MCF 10A (cell line): Measurements from ENCODE around the gene ATF6B. TPM values are rescaled to one million over a fixed set of nuclear protein-coding genes. Genes with fewer than 3 reads are reported as not detected.

Experiments used
- BruUV-seq: library from RNA; stranded (reverse); fragments of 400-500 nt; replicated peaks from 2 replicates; lab custom pipeline; 2021; lab: Mats Ljungman, UMichigan
- CTCF ChIA-PET: fragments of 300-600 bp; sonication (Branson Sonifier 250); formaldehyde crosslinking; extraction: SDS; loops from one replicate; lab custom pipeline; 2021; ENCODE audit warnings: antibody characterized with exemption, inconsistent platforms; lab: Yijun Ruan, JAX
- POLR2A ChIA-PET: fragments of 300-600, 350-650 bp; sonication (Branson Sonifier 250); formaldehyde crosslinking; extraction: SDS; loops from one replicate; lab custom pipeline; 2020; ENCODE audit warnings: antibody characterized with exemption, inconsistent platforms; lab: Yijun Ruan, JAX
- DNase-seq: peaks from one replicate; pipeline ENCODE4 v3.0.0-alpha.2; 2018; ENCODE audit not compliant: unreplicated experiment
- H3K27ac Mint-ChIP-seq: one replicate; pipeline ENCODE4 v1.8.0; 2022; ENCODE audit warnings: mild to moderate bottlenecking, low read depth, mixed read lengths; ENCODE audit not compliant: unreplicated experiment
- H3K27me3 Mint-ChIP-seq: one replicate; pipeline ENCODE4 v1.8.0; 2022; ENCODE audit warnings: mixed read lengths; ENCODE audit not compliant: insufficient read depth, unreplicated experiment
- H3K36me3 Mint-ChIP-seq: one replicate; pipeline ENCODE4 v1.8.0; 2022; ENCODE audit warnings: mild to moderate bottlenecking, moderate library complexity, mixed read lengths; ENCODE audit not compliant: insufficient read depth, unreplicated experiment
- H3K4me1 Mint-ChIP-seq: one replicate; pipeline ENCODE4 v1.8.0; 2022; ENCODE audit warnings: mixed read lengths; ENCODE audit not compliant: insufficient read depth, unreplicated experiment
- H3K4me3 Mint-ChIP-seq: one replicate; pipeline ENCODE4 v1.8.0; 2022; ENCODE audit warnings: mild to moderate bottlenecking, moderate library complexity, mixed read lengths; ENCODE audit not compliant: unreplicated experiment
- H3K9me3 Mint-ChIP-seq: one replicate; pipeline ENCODE4 v1.8.0; 2022; ENCODE audit warnings: mixed read lengths; ENCODE audit not compliant: unreplicated experiment
- CTCF ChIP-seq: fragments of 200-600 bp; IDR thresholded peaks from one replicate; pipeline ENCODE4 v1.8.0; 2022; ENCODE audit warnings: antibody characterized with exemption, mild to moderate bottlenecking; ENCODE audit not compliant: unreplicated experiment
- intact Hi-C: fragments of 100-400 bp; cut with micrococcal nuclease; formaldehyde crosslinking; loops from 2 replicates; pipeline ENCODE4 v1.14.1; 2022
- total RNA-seq: library from RNA; stranded (reverse); gene quantifications from 2 replicates; pipeline ENCODE4 v1.2.3, GENCODE V29; 2022

Gene ATF6B
- total RNA-seq, 1 experiment from 2014 or later: 65.6 TPM

DNA sequence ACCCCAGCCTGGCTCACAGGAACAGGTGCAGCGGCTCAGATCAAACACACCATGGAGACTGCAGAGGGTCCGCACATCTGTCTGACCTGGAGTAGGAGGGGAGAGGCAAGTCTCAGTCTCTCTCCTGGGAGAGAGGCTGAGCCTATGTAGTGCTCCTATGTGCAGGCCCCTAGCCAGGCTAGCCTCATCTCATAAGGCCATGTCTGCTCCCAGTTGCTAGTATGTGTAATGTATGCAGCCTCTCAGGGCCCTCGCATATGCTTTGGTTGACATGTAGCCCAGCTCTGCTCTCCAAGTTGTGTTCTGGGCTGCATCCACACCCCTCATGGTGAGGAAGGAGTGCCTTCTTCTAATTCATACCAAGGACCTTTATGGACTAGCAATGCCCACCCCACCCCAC, 30.7 kb downstream of the ATF6B start:
- BruUV-seq: no TSS peak
- POLR2A ChIA-PET: no interaction called here
- no peaks in the 10 kb centered on the region for H3K36me3 Mint-ChIP-seq
- no peak for TF ChIP-seq CTCF
- H3K4me3 Mint-ChIP-seq: no peak overlapping the region
- H3K4me1 Mint-ChIP-seq: peaks cover 10% of the 10 kb centered on the region
- H3K27ac Mint-ChIP-seq: no peak overlapping the region
- CTCF ChIA-PET: no interaction called here
- H3K9me3 Mint-ChIP-seq: no peaks in the 10 kb centered on the region
- intact Hi-C loops: no loop called here
- DNase-seq: no peak
- H3K27me3 Mint-ChIP-seq: peaks cover 41% of the 10 kb centered on the region

- H3K4me3 Mint-ChIP-seq: no peak overlapping the region
Measured at GRCh38 chr6:32096394-32097258, 31.4 kb downstream of the ATF6B start.

GRCh38 chr6:32096087-32096393, 32.0 kb downstream of the ATF6B start:
- no TSS peak for BruUV-seq
- CTCF ChIA-PET: interaction anchor here (0.6 kb wide), 1 partner anchor 8 kb away, joined by 3 read pairs; no protein-coding TSS in a partner anchor
- Mint-ChIP-seq H3K4me1 (peaks cover 16% of the 10 kb centered on the region), H3K27me3 (peaks cover 41% of the 10 kb centered on the region), H3K9me3 (no peaks in the 10 kb centered on the region), H3K36me3 (peaks cover 4% of the 10 kb centered on the region), H3K4me3 (no peak overlapping the region), H3K27ac (no peak overlapping the region)
- POLR2A ChIA-PET: no interaction called here
- DNase-seq: no peak
- no peak for TF ChIP-seq CTCF
- intact Hi-C loops: no loop called here

More at GRCh38 chr6:32096394-32097258, 31.4 kb downstream of the ATF6B start:
- Mint-ChIP-seq H3K36me3 (peaks cover 4% of the 10 kb centered on the region), H3K4me1 (peaks cover 16% of the 10 kb centered on the region), H3K9me3 (no peaks in the 10 kb centered on the region), H3K27me3 (peaks cover 41% of the 10 kb centered on the region), H3K27ac (no peak overlapping the region)
- intact Hi-C loops: no loop called here
- no peak for TF ChIP-seq CTCF
- CTCF ChIA-PET: no interaction called here
- no peak for DNase-seq
- POLR2A ChIA-PET: no interaction called here
- BruUV-seq: no TSS peak

DNA sequence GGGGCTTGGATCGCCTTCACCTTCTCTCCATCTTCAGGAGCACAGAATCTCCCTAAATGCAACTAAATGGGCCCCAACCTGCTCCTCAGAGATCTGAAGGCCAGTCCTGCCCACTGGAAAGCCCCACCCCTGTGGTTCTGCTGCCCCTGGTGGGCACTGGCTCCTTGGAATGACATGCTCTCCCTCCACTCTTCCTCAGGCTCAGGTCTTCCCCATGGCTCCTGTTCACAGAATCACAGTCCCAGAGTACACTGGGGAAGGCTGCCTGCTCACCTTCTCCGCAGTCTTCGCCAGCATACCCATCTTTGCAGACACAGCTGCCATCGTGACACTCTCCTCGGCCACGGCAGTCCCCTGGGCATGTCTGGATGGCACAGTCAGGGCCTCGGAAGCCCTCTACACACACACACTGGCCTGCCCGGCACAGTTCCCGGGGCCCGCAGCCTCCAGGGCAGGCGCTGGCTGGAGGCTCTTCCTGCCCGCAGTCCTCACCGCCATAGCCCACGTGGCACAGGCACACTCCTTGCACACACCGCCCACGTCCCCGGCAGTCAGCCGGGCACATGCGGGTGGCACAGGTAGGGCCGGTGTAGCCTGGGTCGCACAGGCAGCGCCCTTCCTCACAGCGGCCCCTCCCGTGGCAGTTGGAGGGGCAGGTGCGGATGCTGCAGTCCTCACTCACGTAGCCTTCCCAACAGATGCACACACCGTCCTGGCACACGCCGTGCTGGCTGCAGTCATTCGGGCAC, 32.5 kb downstream of the ATF6B start:
- no peak overlapping the region for H3K4me3 Mint-ChIP-seq
- DNase-seq: no peak
- peaks cover 47% of the 10 kb centered on the region for H3K27me3 Mint-ChIP-seq
- CTCF ChIA-PET: interaction anchor here (0.6 to 0.7 kb wide), 2 partner anchors 9 to 31 kb away, joined by 3 to 4 read pairs; no protein-coding TSS in a partner anchor
- POLR2A ChIA-PET: interaction anchor here (1.1 kb wide), 1 partner anchor 14 kb away, joined by 3 read pairs; the partner anchor contains the start of gene TNXB
- no TSS peak for BruUV-seq
- intact Hi-C loops: no loop called here
- H3K27ac Mint-ChIP-seq: no peak overlapping the region
- H3K36me3 Mint-ChIP-seq: peaks cover 4% of the 10 kb centered on the region
- peaks cover 16% of the 10 kb centered on the region for H3K4me1 Mint-ChIP-seq
- no peak for TF ChIP-seq CTCF
- H3K9me3 Mint-ChIP-seq: no peaks in the 10 kb centered on the region
